Mucosa of rectum (tissue), 2 donors: ENCODE results near the gene DCUN1D2.

Source experiments
- H3K27ac ChIP-seq, 2 donors: one replicate each; pipeline ENCODE4 v1.7.0; 2013; ENCODE audit warnings: inconsistent platforms in 2 of 2, low read depth in 2 of 2, low read length in 2 of 2
- H3K27me3 ChIP-seq, 2 donors: one replicate each; pipeline ENCODE4 v1.7.0; 2013; ENCODE audit warnings: low read length in 2 of 2; ENCODE audit not compliant: control insufficient read depth in 2 of 2, insufficient read depth in 2 of 2
- H3K36me3 ChIP-seq, 2 donors: one replicate each; pipeline ENCODE4 v1.7.0; 2013; ENCODE audit warnings: low read length in 2 of 2; ENCODE audit not compliant: control insufficient read depth in 2 of 2, insufficient read depth in 2 of 2
- H3K4me1 ChIP-seq, 2 donors: one replicate each; pipeline ENCODE4 v1.7.0; 2013; ENCODE audit warnings: low read length in 2 of 2, mild to moderate bottlenecking in 1 of 2; ENCODE audit not compliant: control insufficient read depth in 2 of 2, insufficient read depth in 2 of 2
- H3K4me3 ChIP-seq, 2 donors: one replicate each; pipeline ENCODE4 v1.7.0; 2013; ENCODE audit warnings: low read length in 2 of 2
- H3K9ac ChIP-seq, 2 donors: one replicate each; pipeline ENCODE4 v1.7.0; 2013; ENCODE audit warnings: low read length in 2 of 2, low read depth in 1 of 2, mild to moderate bottlenecking in 1 of 2
- H3K9me3 ChIP-seq, 2 donors: one replicate each; pipeline ENCODE4 v1.7.0; 2013; ENCODE audit warnings: low read length in 2 of 2; ENCODE audit not compliant: control insufficient read depth in 2 of 2
- donor health status: healthy.
- donor health status: Normal muscosa, but diverticular disease.

The DCUN1D2 gene

GRCh38 chr13:113468472-113469201 lies 21.9 kb downstream of the DCUN1D2 start:
- H3K9me3 ChIP-seq: no peaks in the 10 kb centered on the region
- peaks cover 5 to 14% of the 10 kb centered on the region in 2 donors for H3K36me3 ChIP-seq

DNA sequence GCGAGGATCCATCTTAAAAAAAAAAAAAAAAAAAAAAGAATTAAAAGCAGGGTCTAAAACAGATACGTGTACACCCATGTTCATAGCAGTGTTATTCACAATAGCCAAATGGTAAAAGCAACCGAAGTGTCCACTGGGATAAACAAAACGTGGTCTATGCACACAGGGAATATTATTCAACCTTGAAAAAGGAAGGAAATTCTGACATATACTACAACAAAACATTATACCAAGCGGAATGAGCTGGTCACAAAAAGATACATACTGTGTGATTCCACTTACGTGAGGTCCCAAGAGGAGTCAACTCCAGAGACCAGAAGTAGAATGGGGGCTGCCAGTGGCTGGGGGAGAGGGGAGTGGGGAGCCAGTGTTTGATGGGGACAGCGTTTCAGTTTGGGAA lies 22.5 kb downstream of the DCUN1D2 start:
- Histone ChIP-seq H3K27me3 (no peaks in the 10 kb centered on the region), H3K4me1 (no peaks in the 10 kb centered on the region), H3K36me3 (peaks cover 7 to 14% of the 10 kb centered on the region in 2 donors), H3K4me3 (no peak overlapping the region), H3K9ac (no peak overlapping the region), H3K9me3 (no peaks in the 10 kb centered on the region), H3K27ac (no peak overlapping the region)

More at GRCh38 chr13:113468472-113469201, 21.9 kb downstream of the DCUN1D2 start:
- Histone ChIP-seq H3K4me1 (no peaks in the 10 kb centered on the region), H3K27ac (no peak overlapping the region), H3K9ac (no peak overlapping the region), H3K4me3 (no peak overlapping the region), H3K27me3 (no peaks in the 10 kb centered on the region)

DNA sequence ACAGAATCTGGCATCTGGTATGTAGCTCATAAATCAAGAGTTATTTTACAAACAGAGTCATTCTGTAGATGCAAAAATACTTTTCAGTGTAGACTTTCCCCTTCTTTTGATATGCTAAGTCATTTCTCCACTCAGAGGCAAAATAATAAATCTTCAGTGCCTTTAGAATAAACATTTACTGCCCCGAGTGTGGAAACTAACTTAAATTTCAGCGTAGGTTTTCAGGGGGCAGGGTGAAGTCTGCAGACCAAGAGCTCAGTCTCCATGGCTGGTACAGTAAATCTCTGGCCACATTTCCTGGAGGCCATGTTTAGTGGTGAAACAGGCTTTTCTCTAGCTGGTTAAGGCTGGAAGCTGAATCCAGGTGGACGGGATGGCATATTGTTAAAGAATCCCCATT lies 24.1 kb downstream of the DCUN1D2 start:
- no peak overlapping the region for H3K9ac ChIP-seq
- no peaks in the 10 kb centered on the region for H3K4me1 ChIP-seq
- no peaks in the 10 kb centered on the region for H3K27me3 ChIP-seq
- H3K27ac ChIP-seq: no peak overlapping the region
- no peaks in the 10 kb centered on the region for H3K9me3 ChIP-seq
- H3K36me3 ChIP-seq: peaks cover 8 to 9% of the 10 kb centered on the region in 2 donors
- H3K4me3 ChIP-seq: no peak overlapping the region

GRCh38 chr13:113465300-113465699 lies 25.2 kb downstream of the DCUN1D2 start:
- peaks cover 16% of the 10 kb centered on the region in 2 donors for H3K36me3 ChIP-seq
- no peak overlapping the region for H3K4me3 ChIP-seq
- no peaks in the 10 kb centered on the region for H3K27me3 ChIP-seq
- H3K4me1 ChIP-seq: no peaks in the 10 kb centered on the region
- H3K27ac ChIP-seq: no peak overlapping the region
- no peak overlapping the region for H3K9ac ChIP-seq
- H3K9me3 ChIP-seq: no peaks in the 10 kb centered on the region

DNA sequence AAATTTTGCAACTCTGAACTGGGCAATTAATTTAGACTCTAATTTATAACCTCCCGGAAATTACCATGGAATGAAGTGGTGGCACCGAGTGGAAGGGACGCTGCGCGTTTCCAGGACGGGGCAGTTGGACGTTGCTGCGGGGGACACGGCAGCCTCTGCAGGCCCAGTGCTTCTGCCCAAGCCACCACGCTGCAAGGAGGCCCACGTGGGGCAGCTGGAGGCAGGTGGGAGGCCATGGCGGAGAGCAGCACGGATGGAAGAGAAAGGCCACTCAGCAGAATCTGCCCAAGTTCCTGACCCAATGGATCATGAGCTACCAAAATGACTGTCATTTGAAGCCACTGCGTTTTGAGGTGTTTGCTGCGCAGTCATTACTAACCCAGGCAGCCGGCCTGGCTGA lies 26.0 kb downstream of the DCUN1D2 start:
- Histone ChIP-seq H3K36me3 (peaks cover 21% of the 10 kb centered on the region in 2 donors), H3K27ac (no peak overlapping the region)

DNA sequence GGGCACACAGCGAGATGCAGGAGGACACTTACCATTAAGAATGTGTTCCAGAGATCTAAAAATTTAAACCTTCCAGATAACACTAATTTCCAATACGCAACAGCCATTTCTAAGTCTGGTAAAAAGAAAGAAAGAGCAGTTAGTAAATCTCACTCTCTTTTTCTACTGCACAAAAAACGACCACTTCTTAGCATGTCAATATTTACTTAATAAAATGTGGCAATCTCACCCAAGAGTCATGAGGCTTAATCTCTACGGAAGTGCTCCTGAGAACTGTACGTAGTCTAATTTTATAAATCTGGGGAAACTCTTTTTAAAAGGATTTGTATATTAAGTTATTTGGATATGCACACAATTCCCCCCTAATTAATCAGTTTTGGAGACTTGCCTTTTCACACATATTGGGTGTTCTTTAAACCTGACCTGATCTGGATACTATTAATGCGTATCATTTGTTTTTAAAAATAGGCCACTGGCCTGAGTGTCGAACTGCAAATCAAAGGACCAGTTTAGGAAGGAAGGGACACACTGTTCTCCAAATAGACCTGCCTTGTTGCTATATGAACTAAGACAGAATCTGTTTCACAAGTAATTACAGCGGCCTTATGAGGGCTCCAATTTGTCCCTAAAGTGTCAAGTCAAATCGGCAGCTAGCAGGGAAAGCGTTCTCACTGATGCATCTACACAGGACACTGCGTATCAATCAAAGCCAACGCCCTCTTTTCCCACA lies 29.3 kb downstream of the DCUN1D2 start:
- Histone ChIP-seq H3K4me3 (no peak overlapping the region), H3K9me3 (no peaks in the 10 kb centered on the region), H3K4me1 (no peaks in the 10 kb centered on the region), H3K27ac (no peak overlapping the region), H3K36me3 (peaks cover 38% of the 10 kb centered on the region in 2 donors), H3K27me3 (no peaks in the 10 kb centered on the region), H3K9ac (no peak overlapping the region)

More for the DNA sequence above, 26.0 kb downstream of the DCUN1D2 start:
- Histone ChIP-seq H3K27me3 (no peaks in the 10 kb centered on the region), H3K4me3 (no peak overlapping the region), H3K9me3 (no peaks in the 10 kb centered on the region), H3K9ac (no peak overlapping the region), H3K4me1 (no peaks in the 10 kb centered on the region)

- Histone ChIP-seq H3K27ac (no peak overlapping the region), H3K4me1 (no peaks in the 10 kb centered on the region), H3K9ac (no peak overlapping the region), H3K9me3 (no peaks in the 10 kb centered on the region), H3K4me3 (no peak overlapping the region), H3K27me3 (no peaks in the 10 kb centered on the region), H3K36me3 (peaks cover 40 to 41% of the 10 kb centered on the region in 2 donors)
Measured at GRCh38 chr13:113460599-113460998, 29.9 kb downstream of the DCUN1D2 start.

- Histone ChIP-seq H3K4me1 (no peaks in the 10 kb centered on the region), H3K9ac (no peak overlapping the region), H3K27ac (no peak overlapping the region), H3K4me3 (no peak overlapping the region), H3K27me3 (no peaks in the 10 kb centered on the region), H3K9me3 (no peaks in the 10 kb centered on the region), H3K36me3 (peaks cover 44 to 46% of the 10 kb centered on the region in 2 donors)
Measured at GRCh38 chr13:113460064-113460555, 30.4 kb downstream of the DCUN1D2 start.

- H3K27ac ChIP-seq: no peak overlapping the region
- H3K36me3 ChIP-seq: peaks cover 41 to 49% of the 10 kb centered on the region in 2 donors
- H3K9ac ChIP-seq: no peak overlapping the region
- no peaks in the 10 kb centered on the region for H3K4me1 ChIP-seq
- no peaks in the 10 kb centered on the region for H3K9me3 ChIP-seq
- H3K27me3 ChIP-seq: no peaks in the 10 kb centered on the region
- H3K4me3 ChIP-seq: no peak overlapping the region
Measured at GRCh38 chr13:113458253-113459065, 32.1 kb downstream of the DCUN1D2 start.
